Body of pancreas (tissue), 4 donors: Measurements from ENCODE around the gene PRUNE2.

ENCODE experiments used
- CTCF ChIP-seq, 7 experiments: fragments of 450-650 bp in 4 of 7; fragments of 200-600 bp in 3 of 7; sonication (generic) in 3 of 7; IDR thresholded peaks; one replicate each; pipeline ENCODE4 v1.5.1; 2016 to 2019; ENCODE audit warnings: antibody characterized with exemption in 7 of 7
- POLR2A ChIP-seq, 3 donors: fragments of 450-650 bp; IDR thresholded peaks; one replicate each; pipeline ENCODE4 v1.6.1; 2016; ENCODE audit warnings: antibody characterized with exemption in 3 of 3, mild to moderate bottlenecking in 2 of 3

- no peak for TF ChIP-seq POLR2A (IDR thresholded peaks at IDR 0.05)
- TF ChIP-seq CTCF (IDR thresholded peaks at IDR 0.05), result no peak
Measured at GRCh38 chr9:76716085-76716672, 189.7 kb downstream of the PRUNE2 start.
